ENCODE measurements around the gene FHOD3. TPM values are rescaled to one million over a fixed set of nuclear protein-coding genes. Genes with fewer than 3 reads are reported as not detected.

FHOD3 gene
- total and polyA plus RNA-seq, 11 donors, result 109 to 532 (median 262) TPM

- Histone ChIP-seq H3K4me1 (peaks cover 0 to 71% (median 11%) of the 10 kb centered on the region in 12 donors), H3K9me3 (no peaks in the 10 kb centered on the region), H3K27me3 (peaks cover 0 to 2% (median 0%) of the 10 kb centered on the region in 9 donors), H3K27ac (peak overlapping the region in 7 of 12 donors; percentile 4 to 68 (median 27)), H3K36me3 (no peaks in the 10 kb centered on the region), H3K4me3 (no peak overlapping the region)
- intact Hi-C loops (cut with DNase I), result loop anchor here in 3 of 10 donors (5.0 to 10.0 kb wide), 4 partner anchors 44 to 202 kb away; no protein-coding TSS in a partner anchor
- ATAC-seq, result peak in 3 of 4 donors; percentile 37 to 74 (median 56)
- 44 to 50% (median 47%) methylated on average over 5 of the region's 5 CpGs for WGBS, 4 donors
- TF ChIP-seq CTCF (IDR thresholded peaks at IDR 0.05) (peak in 3 of 12 donors; percentile 11 to 23 (median 12)), POLR2A (IDR thresholded peaks at IDR 0.05) (no peak)
- DNase-seq, result peak in 1 of 5 donors; percentile 34
Measured at GRCh38 chr18:36372903-36373311, 75.4 kb downstream of the FHOD3 start.

- 64 to 65% (median 64%) methylated on average over 3 of the region's 3 CpGs for WGBS, 4 donors
- peaks cover 0 to 70% (median 13%) of the 10 kb centered on the region in 12 donors for H3K4me1 ChIP-seq
- ATAC-seq, result no peak
- H3K27me3 ChIP-seq, result peaks cover 0 to 2% (median 0%) of the 10 kb centered on the region in 9 donors
- no peak overlapping the region for H3K4me3 ChIP-seq
- DNase-seq, result no peak
- intact Hi-C loops (cut with DNase I), result loop anchor here in 3 of 10 donors (5.0 to 10.0 kb wide), 4 partner anchors 43 to 201 kb away; no protein-coding TSS in a partner anchor
- H3K9me3 ChIP-seq, result no peaks in the 10 kb centered on the region
- peak overlapping the region in 5 of 12 donors; percentile 6 to 61 (median 18) for H3K27ac ChIP-seq
- no peak for TF ChIP-seq POLR2A (IDR thresholded peaks at IDR 0.05)
- no peak for TF ChIP-seq CTCF (IDR thresholded peaks at IDR 0.05)
- H3K36me3 ChIP-seq, result no peaks in the 10 kb centered on the region
Measured at GRCh38 chr18:36374262-36374661, 76.7 kb downstream of the FHOD3 start.

- 63 to 74% (median 66%) methylated on average over 5 of the region's 5 CpGs for WGBS, 4 donors
- DNase-seq (no peak), ATAC-seq (no peak)
- Histone ChIP-seq H3K27me3 (peaks cover 0 to 2% (median 0%) of the 10 kb centered on the region in 9 donors), H3K36me3 (no peaks in the 10 kb centered on the region), H3K27ac (peak overlapping the region in 6 of 12 donors; percentile 1 to 61 (median 34)), H3K9me3 (no peaks in the 10 kb centered on the region), H3K4me3 (no peak overlapping the region), H3K4me1 (peaks cover 0 to 79% (median 15%) of the 10 kb centered on the region in 12 donors)
- intact Hi-C loops (cut with DNase I), result loop anchor here in 2 of 10 donors (10.0 kb wide), 2 partner anchors 90 to 200 kb away; no protein-coding TSS in a partner anchor
- TF ChIP-seq CTCF (IDR thresholded peaks at IDR 0.05) (no peak), POLR2A (IDR thresholded peaks at IDR 0.05) (no peak)
Measured at GRCh38 chr18:36375118-36375517, 77.6 kb downstream of the FHOD3 start.

GRCh38 chr18:36376361-36376760, 78.8 kb downstream of the FHOD3 start:
- H3K4me1 ChIP-seq, result peaks cover 0 to 88% (median 21%) of the 10 kb centered on the region in 12 donors
- H3K27me3 ChIP-seq, result no peaks in the 10 kb centered on the region
- no peak overlapping the region for H3K4me3 ChIP-seq
- WGBS, 4 donors, result 80 to 91% (median 87%) methylated on average over 1 of the region's 1 CpG
- H3K27ac ChIP-seq, result peak overlapping the region in 3 of 12 donors; percentile 21 to 61 (median 49)
- TF ChIP-seq POLR2A (IDR thresholded peaks at IDR 0.05), result no peak
- TF ChIP-seq CTCF (IDR thresholded peaks at IDR 0.05), result no peak
- intact Hi-C loops (cut with DNase I), result loop anchor here in 2 of 10 donors (10.0 kb wide), 2 partner anchors 88 to 198 kb away; no protein-coding TSS in a partner anchor
- no peak for DNase-seq
- no peak for ATAC-seq
- no peaks in the 10 kb centered on the region for H3K9me3 ChIP-seq
- no peaks in the 10 kb centered on the region for H3K36me3 ChIP-seq
